ENCODE measurements around the gene PEF1. TPM values are rescaled to one million over a fixed set of nuclear protein-coding genes. Genes with fewer than 3 reads are reported as not detected.

PEF1 gene
- total RNA-seq, 1 experiment from 2014 or later, result 33.7 TPM

GRCh38 chr1:31666263-31666963 is 21.7 kb upstream of the PEF1 start:
- no peaks in the 10 kb centered on the region for H3K9me3 Mint-ChIP-seq
- CTCF ChIA-PET, result interaction anchor here (1.1 to 6.7 kb wide), 7 partner anchors 13 to 298 kb away, joined by 4 to 61 read pairs (median 7); partner anchors contain the start of gene COL16A1
- no peaks in the 10 kb centered on the region for H3K36me3 Mint-ChIP-seq
- no peaks in the 10 kb centered on the region for H3K27me3 Mint-ChIP-seq (ENCODE audit: low read depth)
- H3K27ac Mint-ChIP-seq, result peak overlapping the region; percentile 64; the same call in 1 of the 2 replicates
- TF ChIP-seq ZNF532 (CRISPR knock-in tag; IDR thresholded peaks at IDR 0.05; ENCODE audit: borderline replicate concordance) (no peak), ATF2 (CRISPR knock-in tag; IDR thresholded peaks at IDR 0.05; ENCODE audit: borderline replicate concordance, low read depth) (no peak)
- DNase-seq (ENCODE audit: low spot score) (no peak), ATAC-seq (no peak)
- H3K4me1 Mint-ChIP-seq, result peaks cover 19% of the 10 kb centered on the region
- no peak overlapping the region for H3K4me3 Mint-ChIP-seq
- POLR2A ChIA-PET, result no interaction called here

GRCh38 chr1:31665234-31665878 is 20.7 kb upstream of the PEF1 start:
- ATAC-seq, result no peak
- CTCF ChIA-PET, result interaction anchor here (1.1 to 6.7 kb wide), 10 partner anchors 8 to 299 kb away, joined by 4 to 90 read pairs (median 9); partner anchors contain the start of genes COL16A1 and PEF1
- H3K4me3 Mint-ChIP-seq, result no peak overlapping the region
- no peak for DNase-seq (ENCODE audit: low spot score)
- H3K27me3 Mint-ChIP-seq (ENCODE audit: low read depth), result no peaks in the 10 kb centered on the region
- POLR2A ChIA-PET, result no interaction called here
- no peaks in the 10 kb centered on the region for H3K36me3 Mint-ChIP-seq
- H3K9me3 Mint-ChIP-seq, result no peaks in the 10 kb centered on the region
- peaks cover 14% of the 10 kb centered on the region for H3K4me1 Mint-ChIP-seq
- H3K27ac Mint-ChIP-seq, result no peak overlapping the region
- TF ChIP-seq ZMAT4 (CRISPR knock-in tag; IDR thresholded peaks at IDR 0.05) (no peak), ZBTB21 (CRISPR knock-in tag; IDR thresholded peaks at IDR 0.05; ENCODE audit: borderline replicate concordance) (no peak)

- no peaks in the 10 kb centered on the region for H3K9me3 Mint-ChIP-seq
- no peak for TF ChIP-seq ETV6 (CRISPR knock-in tag; IDR thresholded peaks at IDR 0.05)
- TF ChIP-seq CDX4 (CRISPR knock-in tag; IDR thresholded peaks at IDR 0.05; ENCODE audit: borderline replicate concordance), result no peak
- TF ChIP-seq ZNF317 (CRISPR knock-in tag; IDR thresholded peaks at IDR 0.05; ENCODE audit: borderline replicate concordance, low read depth), result no peak
- no peak for TF ChIP-seq STAT6 (CRISPR knock-in tag; conservative IDR thresholded peaks at IDR 0.05; ENCODE audit: low read depth)
- TF ChIP-seq NR1H2 (CRISPR knock-in tag; IDR thresholded peaks at IDR 0.05), result no peak
- no peak for TF ChIP-seq CTCF (IDR thresholded peaks at IDR 0.05)
- no peak for TF ChIP-seq NFYB (CRISPR knock-in tag; conservative IDR thresholded peaks at IDR 0.05; ENCODE audit: low read depth)
- no peak for TF ChIP-seq GTF2I (CRISPR knock-in tag; conservative IDR thresholded peaks at IDR 0.05)
- TF ChIP-seq ZNF138 (CRISPR knock-in tag; conservative IDR thresholded peaks at IDR 0.05), result no peak
- TF ChIP-seq ELF4 (CRISPR knock-in tag; IDR thresholded peaks at IDR 0.05; ENCODE audit: low read depth), result no peak
- no peak for TF ChIP-seq MYBL2 (CRISPR knock-in tag; IDR thresholded peaks at IDR 0.05)
- H3K27ac Mint-ChIP-seq, result no peak overlapping the region
- DNase-seq (ENCODE audit: low spot score) (no peak), ATAC-seq (no peak)
- H3K4me3 Mint-ChIP-seq, result no peak overlapping the region
- H3K36me3 Mint-ChIP-seq, result no peaks in the 10 kb centered on the region
- H3K27me3 Mint-ChIP-seq (ENCODE audit: low read depth), result no peaks in the 10 kb centered on the region
- peaks cover 6% of the 10 kb centered on the region for H3K4me1 Mint-ChIP-seq
- POLR2A ChIA-PET, result no interaction called here
- CTCF ChIA-PET, result interaction anchor here (0.5 to 6.7 kb wide), 25 partner anchors 8 to 125 kb away, joined by 3 to 90 read pairs (median 4); partner anchors contain the start of genes COL16A1 and PEF1
These were observed 19.9 kb upstream of the PEF1 start for GRCh38 chr1:31664528-31664927.

Data from WTC11 (cell line).